ENCODE results near the gene GMEB2.

GMEB2 gene

GRCh38 chr20:63648895-63649589 is 22.1 kb upstream of the GMEB2 start:
- no peak for DNase-seq (ENCODE audit: low read depth)
- no peak for TF ChIP-seq CTCF (IDR thresholded peaks at IDR 0.05; ENCODE audit: insufficient read depth, low read depth, low read length, missing control alignments)
- no peak overlapping the region for H3K4me3 ChIP-seq (ENCODE audit: low read depth, low read length)

GRCh38 chr20:63648190-63648589 is 21.3 kb upstream of the GMEB2 start:
- no peak overlapping the region for H3K4me3 ChIP-seq (ENCODE audit: low read depth, low read length)
- no peak for DNase-seq (ENCODE audit: low read depth)
- no peak for TF ChIP-seq CTCF (IDR thresholded peaks at IDR 0.05; ENCODE audit: insufficient read depth, low read depth, low read length, missing control alignments)

GRCh38 chr20:63645218-63645617 is 18.3 kb upstream of the GMEB2 start:
- no peak for TF ChIP-seq CTCF (IDR thresholded peaks at IDR 0.05; ENCODE audit: insufficient read depth, low read depth, low read length, missing control alignments)
- DNase-seq (ENCODE audit: low read depth), result no peak

GRCh38 chr20:63643946-63644345 is 17.0 kb upstream of the GMEB2 start:
- TF ChIP-seq CTCF (IDR thresholded peaks at IDR 0.05; ENCODE audit: insufficient read depth, low read depth, low read length, missing control alignments), result no peak
- no peak overlapping the region for H3K4me3 ChIP-seq (ENCODE audit: low read depth, low read length)
- no peak for DNase-seq (ENCODE audit: low read depth)

More at GRCh38 chr20:63645218-63645617, 18.3 kb upstream of the GMEB2 start:
- no peak overlapping the region for H3K4me3 ChIP-seq (ENCODE audit: low read depth, low read length)

- no peak overlapping the region for H3K4me3 ChIP-seq (ENCODE audit: low read depth, low read length)
- no peak for TF ChIP-seq CTCF (IDR thresholded peaks at IDR 0.05; ENCODE audit: insufficient read depth, low read depth, low read length, missing control alignments)
- no peak for DNase-seq (ENCODE audit: low read depth)
Measured at GRCh38 chr20:63643499-63643898, 16.6 kb upstream of the GMEB2 start.

- TF ChIP-seq CTCF (IDR thresholded peaks at IDR 0.05; ENCODE audit: insufficient read depth, low read depth, low read length, missing control alignments), result no peak
- peak; percentile 41 for DNase-seq (ENCODE audit: low read depth)
- peak overlapping the region; percentile 41 for H3K4me3 ChIP-seq (ENCODE audit: low read depth, low read length)
Measured at GRCh38 chr20:63642527-63643247, 15.8 kb upstream of the GMEB2 start.

Measured in GM12865 (cell line).